ENCODE data around the gene PRKACA.

Gene PRKACA

GRCh38 chr19:14107581-14108461, 9.7 kb downstream of the PRKACA start:
- Histone ChIP-seq H3K4me2 (ENCODE audit: low read length) (no peak overlapping the region), H2AFZ (ENCODE audit: low read depth, low read length) (no peak overlapping the region), H3K79me2 (ENCODE audit: low read length) (no peaks in the 10 kb centered on the region; the same call in 1 of the 2 replicates), H3K36me3 (replicated peaks; ENCODE audit: low read depth, low read length) (no peaks in the 10 kb centered on the region), H3K4me1 (ENCODE audit: low read length) (peaks cover under 1% of the 10 kb centered on the region; the same call in 1 of the 2 replicates), H3K9me3 (ENCODE audit: insufficient read depth, low read length) (no peaks in the 10 kb centered on the region), H3K27ac (ENCODE audit: low read length) (no peak overlapping the region), H3K27me3 (ENCODE audit: low read depth, low read length) (no peaks in the 10 kb centered on the region), H4K20me1 (ENCODE audit: insufficient read depth, low read length) (no peaks in the 10 kb centered on the region), H3K9ac (ENCODE audit: low read length) (no peak overlapping the region), H3K4me3 (ENCODE audit: low read length) (no peak overlapping the region)
- TF ChIP-seq CTCF (IDR thresholded peaks at IDR 0.05; ENCODE audit: low read depth, low read length) (no peak), EZH2phosphoT487 (IDR thresholded peaks at IDR 0.05; ENCODE audit: low read depth) (no peak)

GRCh38 chr19:14106840-14107239, 10.7 kb downstream of the PRKACA start:
- Histone ChIP-seq H3K27me3 (ENCODE audit: low read depth, low read length) (no peaks in the 10 kb centered on the region), H3K79me2 (ENCODE audit: low read length) (no peaks in the 10 kb centered on the region), H2AFZ (ENCODE audit: low read depth, low read length) (no peak overlapping the region), H3K9ac (ENCODE audit: low read length) (no peak overlapping the region), H4K20me1 (ENCODE audit: insufficient read depth, low read length) (no peaks in the 10 kb centered on the region), H3K36me3 (replicated peaks; ENCODE audit: low read depth, low read length) (peaks cover 7% of the 10 kb centered on the region), H3K27ac (ENCODE audit: low read length) (no peak overlapping the region), H3K9me3 (ENCODE audit: insufficient read depth, low read length) (no peaks in the 10 kb centered on the region), H3K4me3 (ENCODE audit: low read length) (no peak overlapping the region), H3K4me2 (ENCODE audit: low read length) (no peak overlapping the region), H3K4me1 (ENCODE audit: low read length) (no peaks in the 10 kb centered on the region)
- TF ChIP-seq CTCF (IDR thresholded peaks at IDR 0.05; ENCODE audit: low read depth, low read length) = no peak
- TF ChIP-seq EZH2phosphoT487 (IDR thresholded peaks at IDR 0.05; ENCODE audit: low read depth) = no peak

- Histone ChIP-seq H3K4me3 (ENCODE audit: low read length) (no peak overlapping the region), H3K27ac (ENCODE audit: low read length) (no peak overlapping the region), H3K36me3 (replicated peaks; ENCODE audit: low read depth, low read length) (peaks cover 9% of the 10 kb centered on the region), H3K27me3 (ENCODE audit: low read depth, low read length) (no peaks in the 10 kb centered on the region), H3K9me3 (ENCODE audit: insufficient read depth, low read length) (no peaks in the 10 kb centered on the region), H3K79me2 (ENCODE audit: low read length) (no peaks in the 10 kb centered on the region), H3K4me2 (ENCODE audit: low read length) (no peak overlapping the region), H2AFZ (ENCODE audit: low read depth, low read length) (no peak overlapping the region), H3K4me1 (ENCODE audit: low read length) (no peaks in the 10 kb centered on the region), H3K9ac (ENCODE audit: low read length) (no peak overlapping the region), H4K20me1 (ENCODE audit: insufficient read depth, low read length) (no peaks in the 10 kb centered on the region)
- TF ChIP-seq CTCF (IDR thresholded peaks at IDR 0.05; ENCODE audit: low read depth, low read length) (no peak), EZH2phosphoT487 (IDR thresholded peaks at IDR 0.05; ENCODE audit: low read depth) (no peak)
Measured at GRCh38 chr19:14105680-14106079, 11.9 kb downstream of the PRKACA start.

GRCh38 chr19:14103310-14103709, 14.3 kb downstream of the PRKACA start:
- no peaks in the 10 kb centered on the region for H4K20me1 ChIP-seq (ENCODE audit: insufficient read depth, low read length)
- no peaks in the 10 kb centered on the region for H3K9me3 ChIP-seq (ENCODE audit: insufficient read depth, low read length)
- no peak overlapping the region for H3K4me3 ChIP-seq (ENCODE audit: low read length)
- no peaks in the 10 kb centered on the region for H3K79me2 ChIP-seq (ENCODE audit: low read length)
- H3K27me3 ChIP-seq (ENCODE audit: low read depth, low read length) = no peaks in the 10 kb centered on the region
- H2AFZ ChIP-seq (ENCODE audit: low read depth, low read length) = no peak overlapping the region
- peaks cover 12% of the 10 kb centered on the region for H3K36me3 ChIP-seq (replicated peaks; ENCODE audit: low read depth, low read length)
- no peak for TF ChIP-seq CTCF (IDR thresholded peaks at IDR 0.05; ENCODE audit: low read depth, low read length)
- TF ChIP-seq EZH2phosphoT487 (IDR thresholded peaks at IDR 0.05; ENCODE audit: low read depth) = no peak
- no peaks in the 10 kb centered on the region for H3K4me1 ChIP-seq (ENCODE audit: low read length)
- H3K27ac ChIP-seq (ENCODE audit: low read length) = no peak overlapping the region
- H3K9ac ChIP-seq (ENCODE audit: low read length) = no peak overlapping the region
- no peak overlapping the region for H3K4me2 ChIP-seq (ENCODE audit: low read length)
